ENCODE measurements around the gene BUB1B. TPM values are rescaled to one million over a fixed set of nuclear protein-coding genes. Genes with fewer than 3 reads are reported as not detected.

The BUB1B gene
- total and polyA plus RNA-seq, 9 of the 15 experiments (the other 6 are each of a cell fraction or from before 2014, with no cell fraction given) = 28.7 to 113 (median 82.2) TPM

GRCh38 chr15:40238532-40239403 is 77.9 kb downstream of the BUB1B start, which contains the start of gene PAK6 (continued):
- peak; percentile 51; the same call in 1 of the 2 replicates for TF ChIP-seq RB1 (IDR thresholded peaks at IDR 0.05; ENCODE audit: low read depth)
- TF ChIP-seq RBFOX2 (IDR thresholded peaks at IDR 0.05; ENCODE audit: low read depth, low read length) = peak; percentile 48; the same call in 1 of the 2 replicates
- TF ChIP-seq ZFX (CRISPR knock-in tag; IDR thresholded peaks at IDR 0.05) = peak; percentile 35; the same call in 1 of the 2 replicates
- TF ChIP-seq ZNF592 (IDR thresholded peaks at IDR 0.05) = no peak
- peak; percentile 47; the same call in 1 of the 2 replicates for TF ChIP-seq ATF7 (IDR thresholded peaks at IDR 0.05)

Data from K562 (cell line).